Measurements from ENCODE around the gene TCP11L2. TPM values are rescaled to one million over a fixed set of nuclear protein-coding genes. Genes with fewer than 3 reads are reported as not detected.

The TCP11L2 gene
- total and polyA plus RNA-seq, 9 of the 15 experiments (the other 6 are each of a cell fraction or from before 2014, with no cell fraction given), result 0.39 to 4.5 (median 1.3) TPM

DNA sequence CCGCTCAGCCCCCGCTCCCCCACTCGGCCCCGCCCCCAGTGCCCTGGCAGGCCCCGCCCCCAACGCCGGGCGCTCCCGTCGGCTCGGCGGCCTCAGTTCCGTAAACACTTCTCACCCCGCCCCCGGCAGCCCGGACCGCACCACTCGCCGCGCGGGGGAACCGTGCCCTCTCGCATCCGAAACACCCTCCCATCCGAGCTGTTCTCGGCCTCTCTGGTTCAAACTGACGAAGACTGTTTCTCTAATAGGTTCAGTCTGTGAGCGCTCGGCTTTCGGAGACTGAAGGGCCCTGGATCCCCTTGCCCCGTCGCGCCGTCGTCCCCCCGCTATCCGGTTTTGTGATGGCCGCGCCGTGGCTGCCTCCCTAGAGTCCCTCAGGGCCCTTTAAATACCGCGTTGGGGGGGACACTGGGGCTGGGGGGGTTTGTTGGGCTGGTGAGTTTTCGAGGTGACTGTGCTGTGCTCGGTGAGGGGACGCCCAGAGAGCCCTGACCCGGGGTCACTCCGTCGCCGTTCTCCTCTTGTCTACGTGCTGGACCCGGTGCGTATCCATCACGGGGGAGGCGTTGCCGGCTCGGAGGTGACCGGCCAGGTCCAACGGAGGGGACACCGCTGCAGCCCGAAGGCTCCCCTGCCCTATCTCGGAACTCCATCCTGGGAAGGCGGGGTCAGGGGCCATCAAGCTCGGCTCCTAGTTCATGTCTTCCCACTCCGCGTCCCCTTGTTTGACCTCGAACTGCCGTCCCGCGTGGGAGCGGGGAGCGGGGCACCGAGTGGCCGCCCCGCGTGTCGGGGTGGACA lies at the start of gene TCP11L2 (continued):
- TF ChIP-seq GTF3C2 (IDR thresholded peaks at IDR 0.05; ENCODE audit: borderline replicate concordance, extremely low read depth, insufficient read length) (no peak), ZNF778 (CRISPR knock-in tag; IDR thresholded peaks at IDR 0.05) (no peak), ELF1 (tag; IDR thresholded peaks at IDR 0.05) (peak; percentile 78), PCBP1 (IDR thresholded peaks at IDR 0.05; ENCODE audit: low read depth, low read length, poor library complexity, severe bottlenecking) (peak; percentile 48), YY1 (IDR thresholded peaks at IDR 0.05; ENCODE audit: borderline replicate concordance in 1 of 3, control insufficient read depth in 1 of 3, extremely low read depth in 1 of 3, insufficient read depth in 3 of 3, insufficient read length in 1 of 3, insufficient replicate concordance in 2 of 3, low read depth in 1 of 3, low read length in 2 of 3) (no peak), GABPA (tag; conservative IDR thresholded peaks at IDR 0.05; ENCODE audit: low read depth) (no peak; the same call in 1 of the 2 replicates), NFATC3 (IDR thresholded peaks at IDR 0.05) (no peak), ZFX (CRISPR knock-in tag; IDR thresholded peaks at IDR 0.05) (peak; percentile 64; the same call in 1 of the 2 replicates), HSF4 (CRISPR knock-in tag; IDR thresholded peaks at IDR 0.05; ENCODE audit: borderline replicate concordance) (no peak), POU5F1 (IDR thresholded peaks at IDR 0.05; ENCODE audit: borderline replicate concordance, low read depth, low read length, partially characterized antibody) (no peak), NUFIP1 (IDR thresholded peaks at IDR 0.05; ENCODE audit: partially characterized antibody) (peak; percentile 87), NR0B1 (IDR thresholded peaks at IDR 0.05; ENCODE audit: partially characterized antibody) (no peak), SMAD1 (IDR thresholded peaks at IDR 0.05; ENCODE audit: low read depth, low read length, partially characterized antibody) (peak; percentile 29), CHCHD3 (CRISPR knock-in tag; IDR thresholded peaks at IDR 0.05) (no peak)
- TF ChIP-seq, protein P1, sequence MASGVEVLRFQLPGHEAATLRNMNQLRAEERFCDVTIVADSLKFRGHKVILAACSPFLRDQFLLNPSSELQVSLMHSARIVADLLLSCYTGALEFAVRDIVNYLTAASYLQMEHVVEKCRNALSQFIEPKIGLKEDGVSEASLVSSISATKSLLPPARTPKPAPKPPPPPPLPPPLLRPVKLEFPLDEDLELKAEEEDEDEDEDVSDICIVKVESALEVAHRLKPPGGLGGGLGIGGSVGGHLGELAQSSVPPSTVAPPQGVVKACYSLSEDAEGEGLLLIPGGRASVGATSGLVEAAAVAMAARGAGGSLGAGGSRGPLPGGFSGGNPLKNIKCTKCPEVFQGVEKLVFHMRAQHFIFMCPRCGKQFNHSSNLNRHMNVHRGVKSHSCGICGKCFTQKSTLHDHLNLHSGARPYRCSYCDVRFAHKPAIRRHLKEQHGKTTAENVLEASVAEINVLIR (CRISPR knock-in tag; IDR thresholded peaks at IDR 0.05), result 0 out of 2 replicates have a peak, but pooled peaks have one; percentile 19
- TF ChIP-seq, protein P2, sequence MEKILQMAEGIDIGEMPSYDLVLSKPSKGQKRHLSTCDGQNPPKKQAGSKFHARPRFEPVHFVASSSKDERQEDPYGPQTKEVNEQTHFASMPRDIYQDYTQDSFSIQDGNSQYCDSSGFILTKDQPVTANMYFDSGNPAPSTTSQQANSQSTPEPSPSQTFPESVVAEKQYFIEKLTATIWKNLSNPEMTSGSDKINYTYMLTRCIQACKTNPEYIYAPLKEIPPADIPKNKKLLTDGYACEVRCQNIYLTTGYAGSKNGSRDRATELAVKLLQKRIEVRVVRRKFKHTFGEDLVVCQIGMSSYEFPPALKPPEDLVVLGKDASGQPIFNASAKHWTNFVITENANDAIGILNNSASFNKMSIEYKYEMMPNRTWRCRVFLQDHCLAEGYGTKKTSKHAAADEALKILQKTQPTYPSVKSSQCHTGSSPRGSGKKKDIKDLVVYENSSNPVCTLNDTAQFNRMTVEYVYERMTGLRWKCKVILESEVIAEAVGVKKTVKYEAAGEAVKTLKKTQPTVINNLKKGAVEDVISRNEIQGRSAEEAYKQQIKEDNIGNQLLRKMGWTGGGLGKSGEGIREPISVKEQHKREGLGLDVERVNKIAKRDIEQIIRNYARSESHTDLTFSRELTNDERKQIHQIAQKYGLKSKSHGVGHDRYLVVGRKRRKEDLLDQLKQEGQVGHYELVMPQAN (IDR thresholded peaks at IDR 0.05; ENCODE audit: borderline replicate concordance), result peak; percentile 66; the same call in 1 of the 2 replicates
